Epithelial cell of esophagus (primary cell): ENCODE measurements around the gene MRPS26.
A peak's percentile ranks its signal among the peaks of the same experiment; 100 is the strongest.

ENCODE experiments used
- DNase-seq: peaks from one replicate; pipeline ENCODE4 v3.0.0; 2010; ENCODE audit warnings: low read depth
- H3K4me3 ChIP-seq: 2 replicates; pipeline ENCODE4 v1.5.1; 2011; ENCODE audit warnings: mild to moderate bottlenecking, low read length, control low read depth
- TF ChIP-seq, protein P1 (sequence below): IDR thresholded peaks from 2 replicates; pipeline ENCODE4 v1.5.1; 2011; ENCODE audit warnings: low read depth, mild to moderate bottlenecking, low read length, control low read depth, inconsistent platforms; ENCODE audit not compliant: insufficient read depth; ENCODE audit errors: missing control alignments

MRPS26 gene

DNA sequence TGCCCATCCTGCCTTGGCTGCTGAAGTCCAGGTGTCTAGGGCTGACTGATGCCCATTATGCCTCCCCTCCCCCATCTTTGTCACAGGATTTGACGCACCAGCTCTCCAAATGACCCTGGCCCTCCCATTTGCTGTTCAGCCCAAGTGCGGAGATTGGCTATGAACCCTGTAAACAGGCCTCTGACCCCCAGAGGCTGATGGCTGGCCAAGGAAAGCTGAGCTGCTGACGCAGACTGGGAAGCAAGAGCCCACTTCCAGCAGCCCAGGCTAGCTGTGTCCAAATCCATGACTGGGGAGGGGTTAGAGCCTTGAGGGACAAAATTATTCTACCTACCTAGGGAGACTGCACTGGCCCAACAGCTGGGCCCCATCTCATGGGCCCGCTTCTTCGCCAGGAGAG lies 3.2 kb upstream of the MRPS26 start:
- TF ChIP-seq, protein P1, sequence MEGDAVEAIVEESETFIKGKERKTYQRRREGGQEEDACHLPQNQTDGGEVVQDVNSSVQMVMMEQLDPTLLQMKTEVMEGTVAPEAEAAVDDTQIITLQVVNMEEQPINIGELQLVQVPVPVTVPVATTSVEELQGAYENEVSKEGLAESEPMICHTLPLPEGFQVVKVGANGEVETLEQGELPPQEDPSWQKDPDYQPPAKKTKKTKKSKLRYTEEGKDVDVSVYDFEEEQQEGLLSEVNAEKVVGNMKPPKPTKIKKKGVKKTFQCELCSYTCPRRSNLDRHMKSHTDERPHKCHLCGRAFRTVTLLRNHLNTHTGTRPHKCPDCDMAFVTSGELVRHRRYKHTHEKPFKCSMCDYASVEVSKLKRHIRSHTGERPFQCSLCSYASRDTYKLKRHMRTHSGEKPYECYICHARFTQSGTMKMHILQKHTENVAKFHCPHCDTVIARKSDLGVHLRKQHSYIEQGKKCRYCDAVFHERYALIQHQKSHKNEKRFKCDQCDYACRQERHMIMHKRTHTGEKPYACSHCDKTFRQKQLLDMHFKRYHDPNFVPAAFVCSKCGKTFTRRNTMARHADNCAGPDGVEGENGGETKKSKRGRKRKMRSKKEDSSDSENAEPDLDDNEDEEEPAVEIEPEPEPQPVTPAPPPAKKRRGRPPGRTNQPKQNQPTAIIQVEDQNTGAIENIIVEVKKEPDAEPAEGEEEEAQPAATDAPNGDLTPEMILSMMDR: no peak
- DNase-seq: no peak
- H3K4me3 ChIP-seq: no peak overlapping the region

DNA sequence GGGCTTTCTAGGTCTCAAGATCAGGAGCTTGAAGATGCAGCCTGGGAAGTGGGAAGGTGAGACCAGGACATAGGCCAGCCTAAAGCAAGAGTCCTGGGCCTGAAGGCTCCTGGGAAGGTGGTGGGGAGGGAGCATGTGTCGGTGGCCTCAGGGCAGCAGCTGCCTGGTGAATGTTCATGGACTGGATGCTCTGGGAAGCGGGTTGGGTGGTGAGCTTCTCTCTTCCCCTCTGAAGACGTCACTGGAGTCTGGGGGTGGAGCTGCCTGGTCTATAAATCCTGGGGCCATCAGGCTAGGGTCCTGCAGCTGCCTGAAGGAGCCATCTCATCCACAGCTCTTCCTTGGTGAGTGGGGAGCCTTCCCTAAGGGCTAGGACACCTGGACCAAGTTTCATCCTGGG lies 2.5 kb upstream of the MRPS26 start, which contains the start of gene GNRH2:
TSS of gene GNRH2 (plus strand) at position 301 of the 400 bp plus-strand sequence. CDS start 793 bp downstream, outside the sequence.
- H3K4me3 ChIP-seq: no peak within 1 kb of the TSS
- no peak for DNase-seq
- TF ChIP-seq, protein P1: no peak

DNA sequence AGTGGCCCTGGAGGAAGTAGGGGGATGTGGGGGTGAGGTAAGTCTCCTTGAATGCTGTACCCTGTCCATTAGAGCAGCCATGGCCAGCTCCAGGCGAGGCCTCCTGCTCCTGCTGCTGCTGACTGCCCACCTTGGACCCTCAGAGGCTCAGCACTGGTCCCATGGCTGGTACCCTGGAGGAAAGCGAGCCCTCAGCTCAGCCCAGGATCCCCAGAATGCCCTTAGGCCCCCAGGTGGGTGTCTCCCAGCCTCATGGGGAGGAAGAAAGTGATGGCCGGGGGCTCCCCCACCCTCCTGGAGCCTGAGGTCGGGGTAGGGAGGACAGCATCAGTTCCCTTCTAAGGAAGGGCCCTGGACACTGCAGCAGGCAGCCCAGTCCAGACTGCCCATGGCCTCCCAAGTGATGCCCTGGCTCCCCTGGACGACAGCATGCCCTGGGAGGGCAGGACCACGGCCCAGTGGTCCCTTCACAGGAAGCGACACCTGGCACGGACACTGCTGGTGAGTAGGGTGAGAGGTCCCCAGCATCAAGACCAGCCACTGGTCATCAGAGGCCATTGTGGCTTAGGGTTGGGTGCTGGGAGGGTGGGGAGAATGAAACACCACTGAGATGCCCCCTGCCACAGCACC lies 1.4 kb upstream of the MRPS26 start:
- no peak for DNase-seq
- no peak overlapping the region for H3K4me3 ChIP-seq
- TF ChIP-seq, protein P1: no peak

DNA sequence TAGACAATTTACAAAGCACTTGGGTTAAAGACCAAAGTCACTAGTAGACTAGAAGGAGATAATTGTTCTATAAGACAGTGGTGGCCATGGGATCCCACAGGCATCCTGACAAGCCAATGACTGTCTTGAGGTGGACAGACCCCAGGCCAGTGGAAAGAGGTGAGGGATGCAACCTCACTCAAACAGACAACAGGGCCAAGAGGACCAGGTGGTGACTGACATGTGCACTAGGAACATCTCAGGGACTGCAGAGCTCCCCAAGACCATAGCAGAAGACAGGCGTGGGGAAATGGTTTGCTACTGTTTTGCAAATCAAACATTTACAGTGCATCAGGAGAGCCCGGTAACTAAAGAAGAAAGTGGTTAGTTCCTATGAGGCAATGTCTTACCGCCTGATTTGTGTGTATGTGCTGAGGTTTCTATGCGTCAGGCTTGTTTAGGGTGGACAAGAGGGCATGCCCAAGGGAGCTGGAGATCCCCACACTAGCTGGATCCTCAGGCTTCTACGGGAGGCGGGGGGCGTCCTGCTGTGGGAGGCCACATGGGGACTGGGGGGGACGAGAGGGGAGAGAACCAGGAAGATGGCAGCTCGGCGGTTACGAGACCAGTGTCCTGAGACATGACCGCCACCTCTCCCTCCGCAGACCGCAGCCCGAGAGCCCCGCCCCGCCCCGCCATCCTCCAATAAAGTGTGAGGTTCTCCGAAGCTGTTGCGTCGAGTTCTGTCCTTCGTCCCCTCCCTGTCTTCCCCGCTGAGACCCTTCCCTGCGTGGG lies 623 bp upstream of the MRPS26 start:
- DNase-seq: peak; percentile 68
- peak overlapping the region; percentile 70 for H3K4me3 ChIP-seq
- TF ChIP-seq, protein P1: no peak

DNA sequence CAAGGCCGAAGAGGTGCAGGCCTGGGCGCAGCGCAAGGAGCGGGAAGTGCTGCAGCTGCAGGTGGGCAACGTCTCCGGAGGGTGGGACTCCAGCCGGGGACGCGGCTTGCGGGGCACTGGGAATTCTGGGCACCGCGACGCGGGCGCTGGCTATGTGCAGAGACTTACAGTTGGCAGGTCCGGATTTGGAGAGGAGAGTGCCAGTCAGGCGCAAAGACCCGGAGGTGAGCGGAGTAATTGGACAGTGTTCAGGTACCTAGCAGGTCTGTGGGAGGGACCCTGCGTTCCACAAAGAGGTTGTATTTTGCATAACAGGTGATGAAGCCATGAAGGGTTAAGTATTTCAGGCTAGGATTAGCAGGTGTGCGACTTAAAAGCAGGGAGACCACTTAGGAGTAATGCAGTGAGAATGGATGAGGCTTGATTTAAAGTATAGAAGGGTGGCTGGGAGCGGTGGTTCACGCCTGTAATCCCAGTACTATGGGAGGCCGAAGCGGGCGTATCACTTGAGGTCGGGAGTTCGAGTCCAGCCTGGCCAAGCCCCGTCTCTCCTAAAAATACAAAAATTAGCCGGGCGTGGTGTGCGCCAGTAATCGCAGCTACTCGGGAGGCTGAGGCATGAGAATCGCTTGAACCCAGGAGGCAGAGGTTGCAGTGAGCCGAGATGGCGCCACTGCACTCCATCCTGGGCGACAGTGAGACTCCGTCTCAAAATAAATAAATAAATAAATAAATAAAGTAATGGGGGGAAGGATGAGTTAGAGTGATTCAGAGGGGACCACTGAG lies 1.0 kb downstream of the MRPS26 start:
- TF ChIP-seq, protein P1: no peak
- peak overlapping the region; percentile 70 for H3K4me3 ChIP-seq
- peak; percentile 77 for DNase-seq

DNA sequence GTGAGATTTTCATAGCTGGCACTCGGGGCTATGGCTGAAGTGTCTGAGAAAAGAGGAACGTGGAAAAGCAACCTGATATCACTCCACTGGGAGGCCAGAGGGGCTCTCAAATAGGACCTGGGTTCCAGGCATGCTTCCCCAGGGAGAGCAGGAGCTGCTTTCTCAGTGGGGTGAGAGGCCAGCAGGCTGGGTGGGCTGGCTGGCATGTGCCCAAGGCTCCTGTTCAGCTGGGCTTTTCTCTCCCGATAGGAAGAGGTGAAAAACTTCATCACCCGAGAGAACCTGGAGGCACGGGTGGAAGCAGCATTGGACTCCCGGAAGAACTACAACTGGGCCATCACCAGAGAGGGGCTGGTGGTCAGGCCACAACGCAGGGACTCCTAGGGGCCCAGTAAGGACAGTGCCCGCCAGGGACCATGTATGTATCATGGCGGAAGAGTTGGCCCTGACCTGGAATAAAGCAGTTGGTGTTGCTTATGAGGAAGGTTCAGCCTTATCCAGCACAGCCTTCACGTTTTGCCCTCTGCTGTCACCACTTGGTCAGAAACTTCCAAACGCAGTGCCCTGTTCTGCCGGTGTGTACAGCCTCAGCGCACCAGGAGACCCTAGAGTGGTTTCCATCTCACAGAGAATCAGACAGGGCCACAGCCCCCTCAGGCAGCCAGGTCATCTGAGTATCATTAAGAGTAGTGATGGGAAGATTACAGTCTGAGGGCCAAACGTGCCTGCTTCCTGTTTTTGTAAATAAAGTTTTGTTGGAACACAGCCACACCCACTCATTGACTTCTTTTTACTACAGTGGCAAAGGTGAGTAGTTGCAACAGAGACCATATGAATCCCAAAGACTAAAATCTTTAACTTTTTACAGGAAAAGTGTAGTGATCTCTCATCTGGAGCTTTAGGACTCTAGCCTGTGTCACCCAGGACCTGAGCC lies 1.9 kb downstream of the MRPS26 start:
- H3K4me3 ChIP-seq: peak overlapping the region; percentile 70
- no peak for DNase-seq
- TF ChIP-seq, protein P1: no peak
